OCI-LY3 (cell line): ENCODE results near the gene BEAN1.

ENCODE experiments used
- CTCF ChIP-seq: fragments of 200-600, 300-600 bp; sonication (generic); IDR thresholded peaks from 2 replicates; pipeline ENCODE4 v1.5.1; 2014; ENCODE audit warnings: antibody characterized with exemption, low read length, low read depth
- EZH2phosphoT487 ChIP-seq: fragments of 200-600 bp; shearing (Covaris generic); IDR thresholded peaks from 2 replicates; pipeline ENCODE4 v1.6.1; 2018; ENCODE audit warnings: antibody characterized with exemption, mixed run types, low read depth

DNA sequence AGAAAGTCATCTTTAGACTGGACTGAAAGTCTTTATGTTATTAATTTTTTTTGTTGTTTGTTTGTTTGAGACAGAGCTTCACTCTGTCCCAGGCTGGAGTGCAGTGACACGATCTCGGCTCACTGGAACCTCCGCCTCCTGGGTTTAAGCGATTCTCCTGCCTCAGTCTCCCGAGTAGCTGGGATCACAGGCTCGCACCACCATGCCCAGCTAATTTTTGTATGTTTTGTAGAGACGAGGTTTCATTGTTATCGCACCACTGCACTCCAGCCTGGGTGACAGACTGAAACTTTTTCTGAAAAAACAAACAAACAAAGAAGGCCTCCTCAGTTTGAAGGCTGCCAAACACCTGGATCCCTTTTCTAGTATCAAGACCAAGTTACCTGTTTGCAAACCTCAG lies 4.7 kb downstream of the BEAN1 start:
- TF ChIP-seq CTCF (no peak), EZH2phosphoT487 (no peak)
